Measurements from ENCODE around the gene FRMPD2. TPM values are rescaled to one million over a fixed set of nuclear protein-coding genes. Genes with fewer than 3 reads are reported as not detected.

The FRMPD2 gene
- total RNA-seq = 0.47 TPM
- 0.34 TPM for polyA plus RNA-seq (ENCODE audit: insufficient read depth, low read depth, low replicate concordance)
- long read RNA-seq, donor 1 = 0 reads
- long read RNA-seq, donor 2, partial matches to known transcripts = 0 of 1 reads
- long read RNA-seq, donor 2, other reads (novel, unspliced or antisense) = 0 of 1 reads
- long read RNA-seq, donor 3 = 0 reads
- long read RNA-seq, donor 4 = 0 reads
- long read RNA-seq, donor 5 = 0 reads
- long read RNA-seq, donor 6 = 0 reads
- long read RNA-seq, donor 7 = 0 reads
- long read RNA-seq, donor 8 = 0 reads
- long read RNA-seq, donor 9 = 0 reads
- long read RNA-seq, donor 10 = 0 reads

GRCh38 chr10:48274636-48275035 lies at the start of gene FRMPD2:
FRMPD2 (minus strand) TSS chr10:48274696; CDS start chr10:48274567, 129 bp downstream.
- H3K9me3 ChIP-seq (ENCODE audit: control insufficient read depth in 2 of 3, insufficient read depth in 1 of 3, low read length in 3 of 3) = no peaks in the 10 kb centered on the region
- H3K9ac ChIP-seq (ENCODE audit: low read length in 3 of 3) = no peak within 1 kb of the TSS
- TF ChIP-seq CTCF (IDR thresholded peaks at IDR 0.05; ENCODE audit: borderline replicate concordance, extremely low read depth, insufficient read depth) = no peak
- H3K4me3 ChIP-seq (ENCODE audit: low read length in 3 of 3) = no peak within 1 kb of the TSS
- H3K4me1 ChIP-seq (ENCODE audit: control insufficient read depth in 2 of 3, insufficient read depth in 2 of 3, low read depth in 1 of 3, low read length in 3 of 3) = no peaks in the 10 kb centered on the region
- intact Hi-C loops (cut with DNase I) = no loop called here
- H3K27ac ChIP-seq (ENCODE audit: low read depth in 2 of 2, low read length in 2 of 2) = no peak within 1 kb of the TSS
- H3K36me3 ChIP-seq (ENCODE audit: control insufficient read depth in 2 of 3, insufficient read depth in 3 of 3, low read length in 3 of 3) = no peaks in the 10 kb centered on the region
- DNase-seq (no peak), FAIRE-seq (no peak)
- H3K27me3 ChIP-seq (ENCODE audit: control insufficient read depth, insufficient read depth, low read length) = no peaks in the 10 kb centered on the region

- FAIRE-seq = no peak
Measured at GRCh38 chr10:48322017-48322416, 47.5 kb upstream of the FRMPD2 start.

GRCh38 chr10:48317321-48317990 lies 43.0 kb upstream of the FRMPD2 start:
- intact Hi-C loops (cut with DNase I) = no loop called here
- H3K27ac ChIP-seq (ENCODE audit: low read depth in 2 of 2, low read length in 2 of 2) = no peak overlapping the region
- peaks cover 0 to 6% (median 0%) of the 10 kb centered on the region in 3 donors for H3K4me1 ChIP-seq (ENCODE audit: control insufficient read depth in 2 of 3, insufficient read depth in 2 of 3, low read depth in 1 of 3, low read length in 3 of 3)
- H3K9ac ChIP-seq (ENCODE audit: low read length in 3 of 3) = no peak overlapping the region
- no peaks in the 10 kb centered on the region for H3K9me3 ChIP-seq (ENCODE audit: control insufficient read depth in 2 of 3, insufficient read depth in 1 of 3, low read length in 3 of 3)
- no peaks in the 10 kb centered on the region for H3K36me3 ChIP-seq (ENCODE audit: control insufficient read depth in 2 of 3, insufficient read depth in 3 of 3, low read length in 3 of 3)
- DNase-seq = peak in 2 of 5 donors; percentile 12
- FAIRE-seq = no peak
- TF ChIP-seq CTCF (IDR thresholded peaks at IDR 0.05; ENCODE audit: borderline replicate concordance, extremely low read depth, insufficient read depth) = no peak
- H3K27me3 ChIP-seq (ENCODE audit: control insufficient read depth, insufficient read depth, low read length) = no peaks in the 10 kb centered on the region
- H3K4me3 ChIP-seq (ENCODE audit: low read length in 3 of 3) = no peak overlapping the region

More at GRCh38 chr10:48322017-48322416, 47.5 kb upstream of the FRMPD2 start:
- Histone ChIP-seq H3K27ac (ENCODE audit: low read depth in 2 of 2, low read length in 2 of 2) (no peak overlapping the region), H3K4me3 (ENCODE audit: low read length in 3 of 3) (no peak overlapping the region), H3K36me3 (ENCODE audit: control insufficient read depth in 2 of 3, insufficient read depth in 3 of 3, low read length in 3 of 3) (no peaks in the 10 kb centered on the region), H3K9me3 (ENCODE audit: control insufficient read depth in 2 of 3, insufficient read depth in 1 of 3, low read length in 3 of 3) (no peaks in the 10 kb centered on the region), H3K4me1 (ENCODE audit: control insufficient read depth in 2 of 3, insufficient read depth in 2 of 3, low read depth in 1 of 3, low read length in 3 of 3) (peaks cover 0 to 6% (median 0%) of the 10 kb centered on the region in 3 donors), H3K9ac (ENCODE audit: low read length in 3 of 3) (no peak overlapping the region), H3K27me3 (ENCODE audit: control insufficient read depth, insufficient read depth, low read length) (no peaks in the 10 kb centered on the region)
- DNase-seq = no peak
- no peak for TF ChIP-seq CTCF (IDR thresholded peaks at IDR 0.05; ENCODE audit: borderline replicate concordance, extremely low read depth, insufficient read depth)
- intact Hi-C loops (cut with DNase I) = no loop called here
